Fibroblast of skin of scalp (primary cell): Measurements from ENCODE around the gene SENP1.
"Not testable (repeated sequence)": the region's sequence is repeated elsewhere in the genome, so short reads cannot be mapped to it uniquely, and the experiment has no call there.

Experiments
- DNase-seq: peaks from one replicate; pipeline ENCODE4 v3.0.0-alpha.2; 2013

The SENP1 gene

GRCh38 chr12:48111312-48111693 lies 5.4 kb upstream of the SENP1 start:
- not testable (repeated sequence) for DNase-seq

- no peak for DNase-seq
Measured at GRCh38 chr12:48110691-48111311, 4.9 kb upstream of the SENP1 start.

GRCh38 chr12:48109424-48109823 lies 3.5 kb upstream of the SENP1 start:
- DNase-seq: no peak

- DNase-seq: no peak
Measured at GRCh38 chr12:48106681-48107613, 1.1 kb upstream of the SENP1 start.

GRCh38 chr12:48105321-48105866 lies 485 bp downstream of the SENP1 start:
- no peak for DNase-seq

- no peak for DNase-seq
Measured at GRCh38 chr12:48104531-48104930, 1.3 kb downstream of the SENP1 start.

GRCh38 chr12:48092611-48093010 lies 13.3 kb downstream of the SENP1 start:
- DNase-seq: peak; percentile 11

GRCh38 chr12:48086327-48086726 lies 19.6 kb downstream of the SENP1 start:
- no peak for DNase-seq

GRCh38 chr12:48084841-48085460 lies 20.9 kb downstream of the SENP1 start:
- DNase-seq: no peak

- DNase-seq: peak; percentile 22
Measured at GRCh38 chr12:48084066-48084465, 21.8 kb downstream of the SENP1 start.

GRCh38 chr12:48080821-48081220 lies 25.1 kb downstream of the SENP1 start:
- no peak for DNase-seq

- DNase-seq: no peak
Measured at GRCh38 chr12:48080285-48080684, 25.6 kb downstream of the SENP1 start.

- DNase-seq: peak; percentile 58
Measured at GRCh38 chr12:48078901-48079300, 27.0 kb downstream of the SENP1 start.

GRCh38 chr12:48077111-48077510 lies 28.8 kb downstream of the SENP1 start:
- no peak for DNase-seq

- DNase-seq: no peak
Measured at GRCh38 chr12:48075832-48076231, 30.0 kb downstream of the SENP1 start.

GRCh38 chr12:48074266-48074665 lies 31.6 kb downstream of the SENP1 start:
- no peak for DNase-seq

GRCh38 chr12:48072266-48072665 lies 33.6 kb downstream of the SENP1 start:
- DNase-seq: no peak

GRCh38 chr12:48071808-48072207 lies 34.1 kb downstream of the SENP1 start:
- DNase-seq: no peak

GRCh38 chr12:48070731-48071130 lies 35.1 kb downstream of the SENP1 start:
- DNase-seq: no peak

GRCh38 chr12:48070033-48070432 lies 35.8 kb downstream of the SENP1 start:
- no peak for DNase-seq

GRCh38 chr12:48069241-48069640 lies 36.6 kb downstream of the SENP1 start:
- no peak for DNase-seq

- DNase-seq: no peak
Measured at GRCh38 chr12:48068457-48068856, 37.4 kb downstream of the SENP1 start.

- no peak for DNase-seq
Measured at GRCh38 chr12:48067250-48067938, 38.5 kb downstream of the SENP1 start.
